Measurements from ENCODE around the gene RNF135.

GRCh38 chr17:30954046-30954830, 16.6 kb upstream of the RNF135 start:
- TF ChIP-seq CTCF (IDR thresholded peaks at IDR 0.05) = no peak
- TF ChIP-seq POLR2A (IDR thresholded peaks at IDR 0.05) = no peak
